D721Med (cell line): Measurements from ENCODE around the gene TAPT1.
A peak's percentile ranks its signal among the peaks of the same experiment; 100 is the strongest.

Experiments used
- DNase-seq: peaks from one replicate; pipeline ENCODE4 v3.0.0; 2011; ENCODE audit warnings: low spot score; ENCODE audit not compliant: insufficient read length
- FAIRE-seq: peaks from 2 replicates; lab custom pipeline; 2011; peaks lifted over from hg19 to GRCh38; lab: Jason Lieb, UNC
- TF ChIP-seq, protein P1 (sequence below): IDR thresholded peaks from 2 replicates; pipeline ENCODE4 v1.5.1; 2012; ENCODE audit warnings: mild to moderate bottlenecking, control low read depth; ENCODE audit not compliant: insufficient read depth; ENCODE audit errors: missing control alignments

TAPT1 gene

DNA sequence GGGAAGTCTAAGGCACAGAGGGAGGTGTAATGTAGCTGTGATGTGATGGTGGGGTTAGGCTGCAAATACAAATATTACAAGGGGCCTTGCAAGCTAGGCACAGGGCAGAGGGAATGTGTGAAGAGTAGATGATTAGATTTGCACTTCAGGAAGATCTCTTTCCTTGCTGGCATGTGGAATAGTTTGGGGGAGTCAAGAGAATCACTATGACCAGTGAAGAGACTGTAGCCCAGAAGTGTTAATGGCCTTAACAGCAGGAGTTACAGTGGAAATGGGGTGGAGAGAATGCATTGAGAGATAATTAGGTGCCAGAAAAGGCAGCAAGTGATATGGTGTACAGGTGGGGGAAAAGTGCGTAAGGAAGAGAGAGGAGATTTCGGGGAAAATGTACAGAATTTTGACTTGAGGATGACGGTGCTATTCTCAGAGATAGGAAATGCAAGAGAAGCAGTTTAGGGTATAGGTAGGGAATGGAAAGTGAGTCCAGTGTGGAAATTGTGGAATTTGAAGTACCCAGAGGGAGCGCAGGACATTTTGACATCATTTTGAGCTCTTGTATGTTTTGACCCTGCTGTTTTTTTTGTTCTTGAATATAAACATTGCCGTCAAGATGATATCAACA lies 10.2 kb upstream of the TAPT1 start:
- FAIRE-seq, result no peak
- TF ChIP-seq, protein P1, sequence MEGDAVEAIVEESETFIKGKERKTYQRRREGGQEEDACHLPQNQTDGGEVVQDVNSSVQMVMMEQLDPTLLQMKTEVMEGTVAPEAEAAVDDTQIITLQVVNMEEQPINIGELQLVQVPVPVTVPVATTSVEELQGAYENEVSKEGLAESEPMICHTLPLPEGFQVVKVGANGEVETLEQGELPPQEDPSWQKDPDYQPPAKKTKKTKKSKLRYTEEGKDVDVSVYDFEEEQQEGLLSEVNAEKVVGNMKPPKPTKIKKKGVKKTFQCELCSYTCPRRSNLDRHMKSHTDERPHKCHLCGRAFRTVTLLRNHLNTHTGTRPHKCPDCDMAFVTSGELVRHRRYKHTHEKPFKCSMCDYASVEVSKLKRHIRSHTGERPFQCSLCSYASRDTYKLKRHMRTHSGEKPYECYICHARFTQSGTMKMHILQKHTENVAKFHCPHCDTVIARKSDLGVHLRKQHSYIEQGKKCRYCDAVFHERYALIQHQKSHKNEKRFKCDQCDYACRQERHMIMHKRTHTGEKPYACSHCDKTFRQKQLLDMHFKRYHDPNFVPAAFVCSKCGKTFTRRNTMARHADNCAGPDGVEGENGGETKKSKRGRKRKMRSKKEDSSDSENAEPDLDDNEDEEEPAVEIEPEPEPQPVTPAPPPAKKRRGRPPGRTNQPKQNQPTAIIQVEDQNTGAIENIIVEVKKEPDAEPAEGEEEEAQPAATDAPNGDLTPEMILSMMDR, result no peak

DNA sequence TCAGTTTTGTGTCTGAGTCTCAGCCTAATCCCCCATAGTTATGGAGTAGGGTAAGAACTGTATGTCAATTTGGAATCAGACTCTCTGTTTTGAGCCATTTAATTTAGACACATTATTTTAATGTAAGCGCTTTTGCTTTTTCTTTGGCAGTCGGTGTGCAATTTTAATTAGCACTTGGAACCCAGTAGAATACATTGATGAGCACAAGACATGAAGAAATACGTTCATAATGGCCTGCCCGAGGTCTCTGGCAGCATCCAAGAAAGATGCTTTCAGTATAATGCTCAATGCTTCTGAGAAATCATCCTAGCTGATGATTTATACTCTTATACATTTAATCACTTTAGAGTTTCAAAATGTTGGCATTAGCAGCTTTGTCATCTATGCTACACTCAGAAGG lies 8.9 kb upstream of the TAPT1 start:
- no peak for FAIRE-seq
- TF ChIP-seq, protein P1, result no peak

More for the DNA sequence above, 10.2 kb upstream of the TAPT1 start:
- no peak for DNase-seq

DNA sequence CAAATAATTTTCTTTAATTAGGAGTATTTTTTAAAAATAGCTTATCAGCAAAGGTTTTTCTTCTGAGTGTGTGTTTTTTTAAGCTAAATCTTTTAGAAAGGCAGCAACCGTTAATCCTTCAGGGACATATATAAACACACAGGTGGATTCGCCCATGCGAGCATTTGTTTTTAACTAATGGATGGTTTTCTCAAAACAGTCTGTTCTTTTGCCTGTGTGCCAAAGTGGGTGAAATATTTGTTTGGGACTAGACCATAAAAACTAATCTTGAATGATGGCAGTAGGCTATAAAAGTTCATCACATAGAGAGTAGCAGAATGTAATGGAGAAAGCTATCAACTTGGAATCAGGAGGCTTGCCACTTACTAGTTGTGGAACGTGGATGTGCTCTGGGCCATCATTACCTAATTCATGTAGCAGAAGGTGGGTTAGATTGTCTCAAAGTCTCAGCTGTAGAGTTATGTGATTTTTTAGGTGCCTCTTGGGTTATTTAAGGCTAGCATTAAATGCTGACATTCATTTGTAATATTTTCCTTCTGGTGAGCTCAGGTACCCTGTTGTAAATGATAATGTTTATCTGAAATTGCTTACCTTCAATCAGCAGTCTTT lies 7.4 kb upstream of the TAPT1 start:
- peak; percentile 11 for FAIRE-seq
- DNase-seq, result no peak
- TF ChIP-seq, protein P1, result no peak

More for the DNA sequence above, 8.9 kb upstream of the TAPT1 start:
- DNase-seq, result no peak

DNA sequence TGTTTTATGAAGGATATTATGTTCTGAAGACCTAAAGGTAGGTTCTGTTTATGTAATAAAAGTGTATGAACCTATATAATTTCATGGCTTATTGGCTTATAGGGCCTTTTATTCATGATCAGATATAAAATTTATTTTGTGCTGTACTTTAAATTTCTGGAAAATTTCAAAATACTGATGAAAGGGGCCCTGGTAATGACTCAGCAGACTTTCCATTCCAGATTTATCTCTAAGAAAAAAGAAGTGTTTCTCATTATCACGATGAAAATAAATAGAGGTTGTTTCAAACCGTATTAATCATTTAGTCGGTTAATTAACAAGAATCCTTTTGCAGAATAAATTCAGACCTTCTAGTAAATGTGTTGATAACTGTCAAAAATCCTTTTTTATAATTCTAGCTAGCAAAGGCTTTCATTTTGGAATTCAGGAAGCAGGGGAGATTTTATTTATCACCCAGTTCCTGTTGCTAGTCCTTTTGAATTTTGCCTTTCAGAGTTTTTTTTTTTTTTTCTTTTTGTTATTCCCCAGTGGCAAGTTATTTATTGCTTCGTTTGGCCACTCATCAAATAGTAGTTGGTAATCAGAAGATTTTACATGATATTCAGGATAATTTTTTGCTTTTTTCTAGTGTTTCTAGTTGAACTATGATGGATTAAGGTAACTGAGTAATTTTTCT lies 5.4 kb upstream of the TAPT1 start:
- peak; percentile 73 for FAIRE-seq
- DNase-seq, result no peak
- TF ChIP-seq, protein P1, result no peak

DNA sequence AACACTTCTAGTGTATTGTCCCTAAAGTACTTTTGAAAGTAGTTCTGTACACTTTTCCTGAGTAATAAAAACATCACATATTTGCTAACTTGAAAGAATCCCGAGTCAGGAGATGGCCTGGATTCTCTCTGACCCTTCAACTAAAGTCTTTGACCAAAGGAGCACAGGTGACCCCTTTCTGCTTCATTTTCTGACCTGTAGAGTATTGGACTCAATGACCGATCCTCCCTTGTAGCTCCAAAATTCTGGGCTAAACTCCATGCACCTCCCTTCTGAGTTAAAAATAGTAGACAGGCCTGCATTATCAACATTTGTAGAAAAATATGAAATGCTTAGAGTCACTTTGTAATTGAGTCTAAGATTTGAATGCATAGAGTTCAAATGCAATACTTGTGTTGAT lies 4.0 kb upstream of the TAPT1 start:
- TF ChIP-seq, protein P1, result no peak
- FAIRE-seq, result no peak
- no peak for DNase-seq

DNA sequence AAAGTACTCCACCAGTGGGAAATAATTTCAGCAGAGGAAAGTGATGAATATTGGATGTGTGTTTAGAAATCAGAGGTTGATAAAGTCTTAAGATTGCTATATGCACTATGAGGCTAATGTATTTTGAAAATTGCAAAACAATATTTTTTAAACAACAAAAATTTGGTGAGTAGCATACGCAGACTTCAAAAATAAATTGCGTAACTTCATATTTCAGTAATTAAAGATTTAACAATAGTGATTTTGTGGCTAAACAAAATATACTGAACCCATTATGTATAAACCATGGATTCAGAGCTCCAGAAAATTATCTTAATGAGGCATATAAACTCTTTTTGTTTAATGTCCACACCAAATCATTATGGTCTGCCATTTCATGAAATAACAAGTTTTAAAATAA lies 3.3 kb upstream of the TAPT1 start:
- no peak for DNase-seq
- TF ChIP-seq, protein P1, result no peak
- no peak for FAIRE-seq
